Suppressor macrophage (primary cell): ENCODE results near the gene TMEM175.

Experiments
- DNase-seq, 4 experiments: peaks; one replicate each; pipeline ENCODE4 v3.0.0-alpha.2; 2020 to 2022

TMEM175 gene

GRCh38 chr4:948101-948935 is 16.1 kb downstream of the TMEM175 start:
- no peak for DNase-seq

DNA sequence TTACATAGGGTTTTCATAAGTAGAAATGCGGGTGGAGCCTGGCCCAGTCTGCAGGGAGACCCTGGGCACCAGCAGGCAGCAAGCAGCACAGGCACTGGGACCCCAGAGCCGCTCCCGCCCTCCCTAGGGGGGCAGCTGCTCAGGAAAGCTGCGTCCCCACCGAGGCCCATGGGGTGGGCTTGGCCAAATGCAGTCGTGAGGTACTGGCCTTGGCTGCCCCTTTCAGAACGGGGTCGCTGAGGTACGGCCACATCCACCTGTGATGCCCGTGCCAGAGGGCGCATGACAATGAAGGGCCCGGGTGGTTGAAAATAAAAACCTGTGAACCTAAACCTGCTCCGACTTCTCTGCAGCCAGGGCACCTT is 16.7 kb downstream of the TMEM175 start:
- DNase-seq: no peak

GRCh38 chr4:949656-950055 is 17.4 kb downstream of the TMEM175 start:
- no peak for DNase-seq

DNA sequence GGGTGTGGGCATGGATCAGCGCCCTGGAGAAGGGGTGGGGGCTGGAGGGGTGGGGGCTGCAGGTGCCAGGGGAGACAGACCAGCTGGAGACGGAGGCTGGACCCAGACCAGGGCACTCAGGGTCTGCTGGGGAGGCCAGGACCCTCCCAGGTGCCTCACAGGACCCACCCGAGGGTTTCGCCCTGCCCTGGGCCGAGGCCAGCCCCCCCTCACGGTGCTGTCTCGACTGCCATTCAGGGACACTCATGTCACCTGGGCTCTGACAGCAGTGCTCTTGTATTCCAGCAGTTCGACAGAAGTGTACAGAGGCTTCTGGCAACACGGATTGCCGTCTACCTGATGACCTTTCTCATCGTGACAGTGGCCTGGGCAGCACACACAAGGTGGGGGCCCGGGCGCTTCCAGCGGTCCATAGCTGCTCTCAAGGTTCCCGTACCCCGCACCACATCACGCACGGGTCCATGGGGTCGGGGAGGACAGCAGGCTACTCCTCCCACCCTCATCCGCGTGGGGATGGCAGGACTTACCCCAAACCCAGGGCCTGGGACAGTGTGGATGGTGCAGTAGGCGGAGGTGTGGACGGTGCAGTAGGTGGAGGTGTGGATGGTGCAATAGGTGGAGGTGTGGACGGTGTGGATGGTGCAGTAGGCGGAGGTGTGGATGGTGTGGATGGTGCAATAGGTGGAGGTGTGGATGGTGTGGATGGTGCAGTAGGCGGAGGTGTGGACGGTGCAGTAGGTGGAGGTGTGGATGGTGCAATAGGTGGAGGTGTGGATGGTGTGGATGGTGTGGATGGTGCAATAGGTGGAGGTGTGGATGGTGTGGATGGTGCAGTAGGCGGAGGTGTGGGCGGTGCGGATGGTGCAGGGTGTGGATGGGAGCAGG is 18.1 kb downstream of the TMEM175 start:
- no peak for DNase-seq

DNA sequence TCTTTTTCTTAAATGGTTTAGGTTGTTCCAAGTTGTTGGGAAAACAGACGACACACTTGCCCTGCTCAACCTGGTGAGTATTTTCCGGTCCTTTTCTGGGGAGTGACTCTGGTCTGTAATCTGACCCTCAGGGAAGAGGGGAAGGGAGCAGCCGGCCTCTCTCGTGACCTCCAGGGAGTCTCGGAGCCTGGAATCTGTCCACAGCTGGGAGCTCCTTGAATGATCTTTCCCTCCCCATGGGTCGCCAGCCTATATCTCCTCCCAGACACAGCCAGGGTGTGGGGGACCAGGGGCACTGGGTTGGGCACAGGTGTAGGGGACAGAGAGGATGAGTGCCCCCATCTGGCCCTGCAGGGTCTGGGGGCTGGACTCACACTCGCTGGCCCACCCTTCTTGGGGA is 18.9 kb downstream of the TMEM175 start:
- no peak for DNase-seq

GRCh38 chr4:951594-952468 is 19.6 kb downstream of the TMEM175 start:
- no peak for DNase-seq

GRCh38 chr4:952881-953573 is 20.8 kb downstream of the TMEM175 start:
- DNase-seq: no peak

DNA sequence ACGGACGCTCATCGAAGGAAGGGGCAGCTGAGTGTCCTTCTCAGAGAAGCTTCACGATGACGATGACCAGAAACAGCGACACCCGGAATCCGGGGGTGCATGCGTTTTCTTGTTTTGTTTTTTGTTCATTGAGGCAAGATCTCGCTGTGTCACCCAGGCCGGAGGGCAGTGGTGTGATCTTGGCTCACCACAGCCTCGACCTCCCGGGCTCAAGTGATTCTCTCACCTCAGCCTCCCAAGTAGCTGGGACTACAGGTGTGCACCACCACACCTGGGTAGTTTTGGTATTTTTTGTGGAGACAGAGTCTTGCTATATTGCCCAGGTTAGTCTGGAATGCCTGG is 21.3 kb downstream of the TMEM175 start:
- no peak for DNase-seq

DNA sequence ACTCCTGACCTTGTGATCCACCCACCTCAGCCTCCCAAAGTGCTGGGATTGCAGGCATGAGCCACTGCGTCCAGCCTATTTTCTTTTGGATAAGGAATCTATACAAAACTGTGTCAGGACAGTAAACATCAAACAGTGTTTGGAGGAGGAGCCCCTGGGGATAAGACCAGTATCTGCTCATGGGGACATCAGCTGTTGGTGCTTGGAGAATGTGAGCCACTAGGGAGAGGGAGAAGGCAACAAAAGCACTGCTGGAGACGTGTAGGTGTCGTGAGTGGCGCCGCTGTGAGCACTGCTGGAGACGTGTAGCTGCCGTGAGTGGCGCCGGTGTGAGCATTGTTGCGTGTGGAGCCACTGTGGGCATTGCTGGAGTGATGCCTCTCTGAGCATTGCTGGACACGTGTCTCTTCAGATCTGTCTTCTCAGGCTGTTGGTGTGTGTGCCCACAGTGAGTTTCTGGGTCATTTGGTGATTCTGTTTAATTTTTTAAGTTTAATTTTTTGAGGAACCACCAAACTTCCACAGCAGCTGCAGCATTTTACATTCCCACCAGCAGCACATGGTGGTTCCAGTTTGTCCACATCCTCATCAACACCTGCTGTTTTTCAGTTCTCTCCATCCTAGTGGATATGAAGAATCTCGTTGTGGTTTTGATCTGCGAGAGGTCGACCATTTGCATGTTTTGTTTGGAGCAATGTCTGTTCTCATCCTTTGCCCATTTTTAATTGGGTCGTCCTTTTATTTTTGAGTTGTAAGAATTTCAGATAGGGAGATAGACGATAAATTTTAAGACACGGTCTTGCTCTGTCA is 22.2 kb downstream of the TMEM175 start:
- no peak for DNase-seq

- no peak for DNase-seq
These were observed 23.1 kb downstream of the TMEM175 start for GRCh38 chr4:955161-955921.

DNA sequence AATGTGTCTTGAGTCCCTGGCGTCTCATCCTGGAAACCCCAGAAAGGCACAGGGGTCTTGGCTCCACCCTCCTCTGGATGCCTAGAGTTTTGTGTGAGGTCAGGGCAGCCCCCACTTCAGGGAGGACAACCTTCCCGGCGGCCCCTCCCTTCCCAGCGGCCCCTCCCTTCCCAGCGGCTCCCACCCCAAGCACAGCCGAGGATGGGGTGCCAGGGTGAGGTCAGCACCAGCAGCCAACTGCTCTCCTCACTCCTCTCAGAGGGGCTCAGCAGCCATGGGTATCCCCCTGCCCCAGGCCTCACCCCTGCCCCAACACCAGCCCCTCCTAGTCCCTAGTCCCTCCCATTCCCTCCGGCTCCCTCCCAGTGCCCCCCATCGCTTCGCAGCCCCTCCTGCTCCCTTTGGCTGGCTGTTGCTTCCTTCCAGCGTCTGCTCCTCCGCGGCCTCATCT is 23.7 kb downstream of the TMEM175 start:
- DNase-seq: no peak

DNA sequence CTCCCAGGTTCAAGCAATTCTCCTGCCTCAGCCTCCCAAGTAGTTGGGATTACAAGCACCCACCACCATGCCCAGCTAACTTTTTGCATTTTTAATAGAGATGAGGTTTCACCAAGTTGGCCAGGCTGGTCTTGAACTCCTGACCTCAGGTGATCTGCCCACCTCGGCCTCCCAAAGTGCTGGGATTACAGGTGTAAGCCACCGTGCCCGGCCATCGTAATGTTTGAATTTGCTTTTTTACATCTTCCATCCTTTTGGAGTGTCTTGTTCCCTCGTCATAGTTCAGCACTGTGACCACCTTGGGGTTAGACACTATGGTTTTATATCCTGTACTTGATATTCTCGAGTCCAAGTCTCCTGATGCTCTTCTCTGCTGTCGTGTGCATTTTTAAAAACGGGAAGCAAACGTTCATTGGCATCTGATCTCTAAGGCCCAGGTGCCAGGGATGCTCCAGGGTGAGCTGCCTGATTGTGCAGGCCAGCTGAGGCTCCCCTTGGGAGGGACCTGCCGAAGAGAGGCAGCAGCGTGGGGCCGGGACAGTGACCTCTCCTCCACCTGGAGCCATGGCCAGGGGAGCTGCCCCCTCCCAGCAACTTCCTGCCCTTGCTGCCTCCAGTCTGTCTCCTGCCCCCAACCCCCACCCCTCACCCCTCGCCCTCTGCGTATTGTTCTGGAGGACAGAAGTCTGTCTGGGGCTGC is 24.4 kb downstream of the TMEM175 start:
- no peak for DNase-seq

- no peak for DNase-seq
These were observed 24.9 kb downstream of the TMEM175 start for GRCh38 chr4:957231-957580.

- no peak for DNase-seq
These were observed 25.5 kb downstream of the TMEM175 start for GRCh38 chr4:957581-958313.

DNA sequence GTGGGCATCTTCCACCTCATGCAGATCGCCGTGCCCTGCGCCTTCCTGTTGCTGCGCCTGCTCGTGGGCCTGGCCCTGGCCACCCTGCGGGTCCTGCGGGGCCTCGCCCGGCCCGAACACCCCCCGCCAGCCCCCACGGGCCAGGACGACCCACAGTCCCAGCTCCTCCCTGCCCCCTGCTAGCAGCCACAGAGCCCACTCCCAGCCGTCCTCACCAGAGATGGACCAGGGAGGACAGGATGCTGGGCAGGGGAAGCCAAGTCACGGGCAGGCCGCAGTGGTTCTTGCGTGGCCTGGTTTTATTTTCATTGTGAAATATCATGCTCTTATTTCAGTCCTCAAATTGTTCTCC is 26.0 kb downstream of the TMEM175 start:
- no peak for DNase-seq

DNA sequence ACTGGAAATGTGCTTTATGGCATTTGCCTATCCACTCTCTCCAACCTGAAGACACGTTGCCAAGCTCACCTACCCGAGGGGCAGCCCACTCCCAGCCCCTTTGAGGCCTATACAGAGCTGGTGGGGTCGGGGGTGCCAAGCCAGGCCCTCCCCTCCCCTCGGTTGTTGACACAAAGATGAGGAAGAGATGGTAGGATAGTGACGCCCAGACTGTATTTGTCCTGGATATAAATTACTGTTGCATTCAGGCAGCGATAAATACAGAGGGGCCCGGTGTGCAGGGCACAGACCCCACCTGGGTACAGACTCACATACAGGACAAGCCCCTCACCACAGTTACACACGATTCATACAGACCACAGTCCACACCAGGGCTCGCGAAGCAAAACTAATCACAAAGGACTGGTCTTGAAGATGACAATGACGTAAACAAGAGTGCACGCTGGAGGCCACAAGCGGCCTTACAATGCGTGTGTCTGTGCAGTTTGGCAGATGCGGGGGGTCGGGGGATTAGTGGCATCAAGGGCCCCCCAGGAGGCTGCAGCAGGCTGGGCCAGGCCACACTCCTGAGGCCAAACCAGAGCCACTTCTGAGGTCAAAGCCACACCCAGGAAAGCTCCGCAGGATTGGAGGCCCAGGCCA is 26.6 kb downstream of the TMEM175 start:
- DNase-seq: no peak

DNA sequence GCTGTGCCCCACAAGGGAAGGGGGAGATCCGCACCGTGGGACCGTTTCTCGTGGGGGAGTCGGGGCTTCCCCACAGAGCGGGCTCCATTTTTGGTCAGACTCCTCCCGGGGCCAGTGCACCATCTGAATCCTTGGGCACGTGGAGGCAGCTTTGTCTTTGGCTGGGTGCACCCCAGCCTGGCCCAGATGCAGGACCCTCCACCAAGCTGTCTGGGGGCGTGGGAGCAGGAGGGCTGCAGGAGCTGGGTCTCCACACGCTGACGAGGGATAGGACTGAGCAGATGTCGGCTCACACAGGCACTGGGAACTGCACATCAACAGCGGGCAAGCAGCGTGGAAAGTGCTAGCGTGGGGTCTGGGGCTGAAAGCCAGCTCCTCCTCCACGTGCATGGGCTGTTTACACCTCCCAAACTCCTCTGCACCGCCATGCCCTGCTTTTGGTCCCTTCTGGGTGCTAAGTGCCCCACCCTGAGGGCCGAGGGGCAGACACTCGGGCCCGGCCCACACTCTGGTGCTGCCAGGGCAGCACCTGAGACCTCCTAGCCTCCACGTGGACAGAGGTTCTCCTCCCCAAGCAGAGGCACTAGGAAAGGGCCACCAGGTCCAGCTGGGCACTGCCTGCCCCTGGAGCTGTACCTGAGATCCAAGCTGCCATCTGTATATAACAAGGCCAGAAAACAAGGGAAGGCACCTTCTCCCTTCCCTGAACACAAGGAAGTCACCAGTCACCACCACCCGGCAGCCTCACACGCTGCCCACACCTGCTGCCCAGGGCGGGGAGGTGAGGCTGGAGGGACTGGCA is 27.3 kb downstream of the TMEM175 start:
- no peak for DNase-seq

DNA sequence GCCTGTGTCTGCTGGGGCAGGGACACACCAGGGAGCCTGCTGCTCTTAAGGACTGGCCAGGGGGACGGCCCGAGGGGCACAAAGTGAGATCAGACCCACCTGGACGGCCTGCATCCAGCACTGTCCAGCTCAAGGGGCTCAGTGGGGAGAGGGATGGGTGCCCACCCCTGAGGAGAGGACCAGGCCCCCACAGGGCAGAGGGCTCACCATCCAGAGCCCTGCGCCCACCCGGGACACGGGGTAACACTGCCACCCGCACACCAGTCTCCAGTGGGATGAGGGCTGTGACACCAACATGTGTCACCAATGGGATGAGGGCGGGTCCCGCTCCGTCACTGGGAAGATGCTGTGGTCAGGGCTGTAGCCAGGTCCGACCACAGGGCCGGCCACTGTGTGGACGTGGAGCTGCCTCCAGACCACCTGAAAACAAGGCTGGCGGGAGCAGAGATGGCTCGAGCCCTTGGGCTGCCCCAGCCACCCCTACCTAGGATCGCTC is 27.9 kb downstream of the TMEM175 start:
- DNase-seq: no peak
